HL-60/S4 treated with retinoic acid at 250 ng/mL for 4 days and 3 days (cell line): ENCODE data around the gene ABCC10.

ENCODE experiments used
- in situ Hi-C: fragments of 300-500 bp; cut with MboI; formaldehyde crosslinking; loops from 2 replicates; pipeline ENCODE4 v1.7.0; 2022; ENCODE audit warnings: low sequenced_read_pairs

ABCC10 gene

GRCh38 chr6:43468748-43469681 lies 41.7 kb downstream of the ABCC10 start:
- in situ Hi-C loops: no loop called here

GRCh38 chr6:43469947-43470346 lies 42.6 kb downstream of the ABCC10 start:
- in situ Hi-C loops: no loop called here

DNA sequence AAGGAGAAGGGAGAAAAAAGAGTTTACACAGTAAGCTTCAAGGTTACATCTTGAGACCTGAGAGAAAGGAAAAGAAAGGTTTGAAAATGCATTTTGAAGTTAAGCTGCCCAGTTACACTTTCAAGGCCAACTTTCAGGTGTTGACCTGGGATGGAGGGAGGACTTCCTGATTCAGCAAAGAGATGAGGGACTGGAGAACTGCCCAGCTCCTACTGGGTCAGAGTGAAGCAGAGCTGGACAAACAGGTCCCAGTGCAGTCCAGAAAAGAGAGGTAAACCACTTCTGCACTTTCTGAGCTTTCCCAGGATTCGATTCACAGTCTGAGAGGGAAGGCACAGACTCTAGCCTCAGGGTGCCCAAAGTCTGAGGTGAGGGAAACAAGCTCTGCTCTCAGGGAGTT lies 44.1 kb downstream of the ABCC10 start:
- in situ Hi-C loops: no loop called here

DNA sequence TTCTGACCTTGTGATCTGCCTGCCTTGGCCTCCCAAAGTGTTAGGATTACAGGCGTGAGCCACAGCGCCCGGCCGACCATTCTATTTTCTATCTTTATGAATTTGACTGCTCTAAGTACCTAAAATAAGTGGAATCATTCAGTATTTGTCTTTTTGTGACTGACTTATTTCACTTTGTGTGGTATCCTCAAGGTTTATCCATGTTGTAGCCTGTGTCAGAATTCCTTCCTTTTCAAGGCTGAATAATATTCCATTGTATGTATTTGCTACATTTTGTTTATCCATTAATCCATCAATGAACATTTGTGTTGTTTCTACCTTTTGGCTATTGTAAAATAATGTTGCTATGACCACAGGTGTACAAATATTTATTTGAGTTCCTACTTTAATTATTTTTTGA lies 45.2 kb downstream of the ABCC10 start:
- in situ Hi-C loops: no loop called here

DNA sequence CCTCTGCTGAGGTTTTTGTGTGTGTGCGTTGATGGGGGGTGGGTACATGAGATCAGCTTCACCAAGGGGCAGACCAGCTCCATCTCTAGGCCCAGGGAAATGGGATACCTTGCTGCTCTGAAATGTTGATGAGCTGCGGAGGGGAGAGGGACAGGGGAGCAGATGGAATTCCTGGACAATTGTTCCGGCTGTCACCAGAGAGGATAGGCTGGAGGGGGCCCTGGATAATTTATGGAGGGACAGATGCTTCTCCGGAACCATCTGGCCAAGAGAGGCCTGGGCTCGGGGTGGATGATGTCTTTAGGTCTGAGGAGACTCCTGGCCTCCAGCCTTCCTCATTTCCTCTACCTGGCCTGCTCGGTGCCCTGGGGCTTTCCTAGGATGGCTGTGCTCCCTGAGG lies 48.2 kb downstream of the ABCC10 start:
- in situ Hi-C loops: loop anchor here (25.0 kb wide), 1 partner anchor 213 kb away; no protein-coding TSS in a partner anchor

GRCh38 chr6:43476746-43477145 lies 49.4 kb downstream of the ABCC10 start:
- in situ Hi-C loops: loop anchor here (25.0 kb wide), 1 partner anchor 214 kb away; no protein-coding TSS in a partner anchor

DNA sequence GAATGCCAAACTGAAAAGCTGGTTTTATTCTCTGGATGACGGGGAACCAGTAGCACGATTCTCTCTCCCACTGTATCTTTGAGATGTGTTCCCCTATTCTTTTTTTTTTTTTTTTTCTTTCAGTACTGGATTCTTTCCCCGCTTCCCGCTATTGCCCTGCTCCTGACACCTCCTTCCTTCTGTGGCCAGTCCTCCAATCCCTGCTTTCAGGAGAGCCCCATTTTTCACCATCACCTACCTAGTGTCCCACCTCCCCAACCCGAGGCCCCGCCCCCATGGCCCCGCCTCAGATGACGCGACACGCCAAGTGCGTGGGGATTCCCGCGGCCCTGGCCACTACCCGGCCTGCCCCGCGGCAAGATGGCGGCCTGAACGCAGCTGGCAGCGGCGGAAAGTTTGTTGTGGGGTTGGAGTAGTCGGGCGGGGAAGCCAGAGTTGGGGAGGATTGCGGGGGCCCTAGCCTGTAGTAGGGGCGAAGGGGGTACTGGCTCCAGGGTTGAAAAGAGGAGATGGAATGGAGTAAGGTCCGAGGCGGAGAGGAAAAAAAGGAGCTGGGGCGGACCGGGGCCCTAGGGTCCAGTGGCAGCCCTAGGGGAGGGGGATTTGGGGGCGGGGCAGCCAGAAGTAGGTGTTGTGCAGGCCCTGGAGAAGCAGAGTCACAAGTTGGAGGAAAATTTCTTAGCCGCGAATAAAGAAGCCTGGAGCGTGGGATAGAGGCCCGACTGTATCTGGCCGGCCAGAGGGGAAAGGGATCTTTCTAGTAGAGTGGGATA lies 50.1 kb downstream of the ABCC10 start, which contains the start of gene TJAP1:
Gene TJAP1, plus strand, starts transcription at position 336 of the 773 bp plus-strand sequence. CDS start 21,432 bp downstream, outside the sequence.
- in situ Hi-C loops: loop anchor here (25.0 kb wide), 1 partner anchor 215 kb away; no protein-coding TSS in a partner anchor

GRCh38 chr6:43478008-43478372 lies 50.6 kb downstream of the ABCC10 start:
- in situ Hi-C loops: loop anchor here (25.0 kb wide), 1 partner anchor 216 kb away; no protein-coding TSS in a partner anchor

DNA sequence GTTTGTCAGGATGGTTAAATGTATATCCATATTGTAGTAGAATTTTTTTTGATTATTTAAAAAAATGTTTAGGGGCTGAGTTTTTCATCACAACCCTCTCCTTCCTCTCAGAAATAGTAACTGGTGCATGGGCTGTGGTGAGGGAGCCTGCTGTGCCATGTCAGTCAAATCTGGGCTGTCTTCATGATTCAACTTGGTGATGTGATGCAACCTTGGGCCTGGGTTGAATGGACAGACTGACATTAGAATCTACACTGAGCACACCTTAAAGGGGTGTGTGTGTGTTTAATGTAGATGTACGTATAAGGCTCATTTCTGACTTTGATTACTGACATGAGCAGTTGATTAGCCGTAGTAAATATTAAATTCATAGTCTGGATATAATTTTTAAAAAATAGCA lies 53.7 kb downstream of the ABCC10 start:
- in situ Hi-C loops: loop anchor here (25.0 kb wide), 1 partner anchor 219 kb away; no protein-coding TSS in a partner anchor

GRCh38 chr6:43481591-43482236 lies 54.4 kb downstream of the ABCC10 start:
- in situ Hi-C loops: loop anchor here (25.0 kb wide), 1 partner anchor 219 kb away; no protein-coding TSS in a partner anchor

GRCh38 chr6:43488667-43489276 lies 61.4 kb downstream of the ABCC10 start:
- in situ Hi-C loops: loop anchor here (25.0 kb wide), 1 partner anchor 226 kb away; no protein-coding TSS in a partner anchor

DNA sequence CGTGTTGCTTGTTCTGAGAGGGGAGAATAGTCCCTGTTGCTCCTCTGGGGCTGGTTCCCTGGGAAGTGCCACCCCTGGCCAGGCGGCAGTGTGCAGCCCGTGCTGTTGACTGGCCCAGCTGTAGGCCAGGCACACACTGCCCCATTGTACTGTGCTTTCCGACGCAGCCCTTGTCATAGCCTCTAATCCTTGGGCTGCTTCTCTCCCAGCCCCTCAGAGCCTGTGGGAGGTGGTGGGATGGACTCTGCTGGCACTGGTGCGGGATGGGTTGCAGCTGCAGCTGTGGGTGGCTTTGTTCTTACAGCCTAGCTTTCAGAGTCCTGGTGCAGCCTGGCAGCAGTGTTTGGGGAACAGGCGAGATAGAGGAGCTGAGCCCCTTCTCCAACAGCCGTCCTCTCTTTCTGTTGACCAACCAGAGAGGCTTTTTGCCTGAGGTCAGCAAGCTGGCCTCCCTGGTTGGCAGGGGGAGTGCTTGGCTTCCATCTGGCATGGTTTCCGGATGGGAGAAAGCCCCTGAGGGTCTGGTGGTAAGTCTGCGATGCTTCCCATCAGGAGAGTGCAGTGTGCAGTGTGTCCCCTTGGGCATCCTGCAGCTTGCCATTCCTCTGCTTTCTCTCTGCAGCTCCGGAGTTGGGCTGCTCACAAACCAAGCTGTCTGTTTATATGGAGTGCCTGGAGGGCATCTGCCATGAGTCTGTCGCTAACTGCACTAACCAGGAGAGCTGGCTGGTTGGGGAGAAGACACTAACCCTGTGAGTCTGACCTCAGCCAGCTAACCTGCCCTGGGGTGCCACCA lies 62.1 kb downstream of the ABCC10 start:
- in situ Hi-C loops: loop anchor here (25.0 kb wide), 1 partner anchor 227 kb away; no protein-coding TSS in a partner anchor

- in situ Hi-C loops: loop anchor here (25.0 kb wide), 1 partner anchor 228 kb away; no protein-coding TSS in a partner anchor
Observed at GRCh38 chr6:43490523-43490939, 63.2 kb downstream of the ABCC10 start.

GRCh38 chr6:43491750-43492661 lies 64.7 kb downstream of the ABCC10 start:
- in situ Hi-C loops: loop anchor here (25.0 kb wide), 1 partner anchor 230 kb away; no protein-coding TSS in a partner anchor

DNA sequence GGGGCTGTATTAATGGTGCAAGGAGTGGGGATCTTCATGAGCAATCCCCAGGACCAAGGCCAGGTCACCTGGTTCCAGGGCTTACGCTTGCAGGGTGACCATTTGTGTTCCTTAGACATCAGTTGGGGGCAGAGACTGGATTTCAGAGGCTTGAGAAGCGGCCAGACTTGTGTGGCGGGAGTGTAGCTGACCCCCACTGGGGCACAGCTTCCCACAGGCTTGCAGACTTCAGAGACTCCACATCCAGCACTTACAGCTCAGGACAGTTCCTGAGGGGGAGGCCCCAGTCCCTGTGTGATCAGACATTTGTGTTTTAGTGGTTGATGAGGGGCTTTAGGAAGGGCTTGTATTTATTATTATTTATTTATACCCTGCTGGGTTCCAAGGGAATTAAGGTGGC lies 65.3 kb downstream of the ABCC10 start:
- in situ Hi-C loops: loop anchor here (25.0 kb wide), 1 partner anchor 230 kb away; no protein-coding TSS in a partner anchor

- in situ Hi-C loops: loop anchor here (25.0 kb wide), 1 partner anchor 231 kb away; no protein-coding TSS in a partner anchor
Observed at GRCh38 chr6:43493230-43493629, 65.9 kb downstream of the ABCC10 start.

GRCh38 chr6:43493833-43494232 lies 66.5 kb downstream of the ABCC10 start:
- in situ Hi-C loops: loop anchor here (25.0 kb wide), 1 partner anchor 232 kb away; no protein-coding TSS in a partner anchor

GRCh38 chr6:43494321-43494720 lies 67.0 kb downstream of the ABCC10 start:
- in situ Hi-C loops: loop anchor here (25.0 kb wide), 1 partner anchor 232 kb away; no protein-coding TSS in a partner anchor
